ENCODE measurements around the gene JMJD1C. TPM values are rescaled to one million over a fixed set of nuclear protein-coding genes. Genes with fewer than 3 reads are reported as not detected.
"Not testable (repeated sequence)": the region's sequence is repeated elsewhere in the genome, so short reads cannot be mapped to it uniquely, and the experiment has no call there.

Gene JMJD1C
- total RNA-seq, 2 experiments from 2014 or later: 57.4 to 62.2 TPM

- POLR2A ChIA-PET, H3K9me3 Mint-ChIP-seq: not testable (repeated sequence)
These were observed 88.5 kb downstream of the JMJD1C start for GRCh38 chr10:63377305-63377661.

GRCh38 chr10:63376560-63377304 lies 89.0 kb downstream of the JMJD1C start:
- H3K27ac Mint-ChIP-seq: no peak overlapping the region
- no peak for DNase-seq
- no peak overlapping the region for H3K4me3 Mint-ChIP-seq
- ChIA-PET POLR2A (no interaction called here), CTCF (no interaction called here)
- peaks cover 4% of the 10 kb centered on the region for H3K9me3 Mint-ChIP-seq
- peaks cover 21% of the 10 kb centered on the region for H3K4me1 Mint-ChIP-seq
- no peaks in the 10 kb centered on the region for H3K27me3 Mint-ChIP-seq
- peaks cover 17% of the 10 kb centered on the region for H3K36me3 Mint-ChIP-seq (ENCODE audit: low read depth)

More at GRCh38 chr10:63377305-63377661, 88.5 kb downstream of the JMJD1C start:
- Mint-ChIP-seq H3K36me3 (ENCODE audit: low read depth) (peaks cover 17% of the 10 kb centered on the region), H3K4me1 (peaks cover 21% of the 10 kb centered on the region)
- H3K27ac Mint-ChIP-seq, H3K27me3 Mint-ChIP-seq, H3K4me3 Mint-ChIP-seq, DNase-seq, CTCF ChIA-PET: not testable (repeated sequence)

DNA sequence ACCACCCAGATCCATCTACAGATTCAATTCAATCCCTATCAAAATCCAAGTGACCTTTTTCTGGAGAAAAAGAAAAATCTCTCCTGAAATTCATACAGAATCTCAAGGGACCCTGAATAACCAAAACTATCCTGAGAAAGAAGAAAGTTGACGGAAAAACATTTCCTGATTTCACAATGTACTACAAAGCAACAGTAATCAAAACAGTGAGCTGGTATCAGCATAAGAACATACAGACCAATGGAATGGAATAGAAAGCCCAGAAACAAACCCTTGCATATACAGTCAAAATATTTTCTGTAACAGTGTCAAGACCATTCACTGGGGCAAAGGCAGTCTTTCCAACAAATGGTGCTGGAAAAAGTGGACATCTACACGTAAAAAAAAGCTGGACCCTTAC lies 89.9 kb downstream of the JMJD1C start:
- DNase-seq: no peak
- Mint-ChIP-seq H3K36me3 (ENCODE audit: low read depth) (peaks cover 17% of the 10 kb centered on the region), H3K27ac (no peak overlapping the region), H3K9me3 (peaks cover 4% of the 10 kb centered on the region), H3K27me3 (no peaks in the 10 kb centered on the region), H3K4me1 (peaks cover 19% of the 10 kb centered on the region), H3K4me3 (no peak overlapping the region)
- ChIA-PET CTCF (interaction anchor here (0.8 to 1.1 kb wide), 2 partner anchors 9 to 16 kb away, joined by 3 read pairs; no protein-coding TSS in a partner anchor), POLR2A (no interaction called here)

DNA sequence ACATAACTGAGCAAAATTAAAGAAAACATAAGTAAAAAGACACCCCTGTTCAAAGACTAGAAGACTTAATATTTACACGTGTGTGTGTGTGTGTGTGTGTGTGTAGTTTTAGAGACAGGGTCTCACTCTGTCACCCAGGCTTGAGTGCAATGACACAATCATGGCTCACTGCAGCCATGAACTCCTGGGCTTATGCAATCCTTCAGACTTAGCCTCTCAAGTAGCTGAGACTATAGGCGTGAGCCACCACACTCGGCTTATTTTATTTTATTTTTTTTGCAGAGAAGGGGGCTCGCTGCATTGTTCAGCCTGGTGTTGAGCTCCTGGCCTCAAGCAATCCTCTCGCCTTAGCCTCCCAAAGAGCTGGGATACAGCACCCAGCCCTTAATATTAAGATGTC lies 90.3 kb downstream of the JMJD1C start:
- Mint-ChIP-seq H3K36me3 (ENCODE audit: low read depth) (peaks cover 17% of the 10 kb centered on the region), H3K4me1 (peaks cover 19% of the 10 kb centered on the region), H3K4me3 (no peak overlapping the region), H3K27ac (no peak overlapping the region), H3K27me3 (no peaks in the 10 kb centered on the region), H3K9me3 (peaks cover 4% of the 10 kb centered on the region)
- CTCF ChIA-PET: interaction anchor here (0.8 to 1.1 kb wide), 2 partner anchors 9 to 16 kb away, joined by 3 read pairs; no protein-coding TSS in a partner anchor
- no peak for DNase-seq
- POLR2A ChIA-PET: no interaction called here

- no peaks in the 10 kb centered on the region for H3K27me3 Mint-ChIP-seq
- no peak for DNase-seq
- ChIA-PET CTCF (interaction anchor here (1.1 kb wide), 1 partner anchor 16 kb away, joined by 3 read pairs; no protein-coding TSS in a partner anchor), POLR2A (no interaction called here)
- no peak overlapping the region for H3K4me3 Mint-ChIP-seq
- no peak overlapping the region for H3K27ac Mint-ChIP-seq
- H3K9me3 Mint-ChIP-seq: peaks cover 4% of the 10 kb centered on the region
- peaks cover 14% of the 10 kb centered on the region for H3K36me3 Mint-ChIP-seq (ENCODE audit: low read depth)
- H3K4me1 Mint-ChIP-seq: peaks cover 19% of the 10 kb centered on the region
These were observed 90.8 kb downstream of the JMJD1C start for GRCh38 chr10:63374991-63375390.

DNA sequence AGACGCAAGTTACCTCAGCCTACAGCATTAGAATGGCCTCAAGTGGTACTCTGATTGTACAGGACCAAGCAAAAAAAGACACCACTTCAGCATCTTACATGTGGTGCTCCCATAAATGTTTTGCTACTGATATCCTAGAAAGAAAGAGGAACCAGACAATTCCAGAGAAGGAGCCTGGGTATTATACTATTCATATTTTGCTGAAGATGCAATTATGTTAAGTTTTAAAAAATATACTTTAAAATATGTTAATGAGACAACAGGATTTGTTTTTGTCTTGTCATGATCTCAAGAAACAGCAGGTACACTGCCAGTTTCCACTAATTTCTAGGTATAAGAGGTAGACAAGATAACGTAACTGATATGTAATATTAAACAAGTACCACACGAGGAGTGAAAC lies 92.6 kb downstream of the JMJD1C start:
- Mint-ChIP-seq H3K4me1 (peaks cover 19% of the 10 kb centered on the region), H3K36me3 (ENCODE audit: low read depth) (peaks cover 14% of the 10 kb centered on the region), H3K27me3 (no peaks in the 10 kb centered on the region), H3K4me3 (no peak overlapping the region), H3K27ac (no peak overlapping the region), H3K9me3 (peaks cover 4% of the 10 kb centered on the region)
- DNase-seq: no peak
- ChIA-PET POLR2A (no interaction called here), CTCF (no interaction called here)

DNA sequence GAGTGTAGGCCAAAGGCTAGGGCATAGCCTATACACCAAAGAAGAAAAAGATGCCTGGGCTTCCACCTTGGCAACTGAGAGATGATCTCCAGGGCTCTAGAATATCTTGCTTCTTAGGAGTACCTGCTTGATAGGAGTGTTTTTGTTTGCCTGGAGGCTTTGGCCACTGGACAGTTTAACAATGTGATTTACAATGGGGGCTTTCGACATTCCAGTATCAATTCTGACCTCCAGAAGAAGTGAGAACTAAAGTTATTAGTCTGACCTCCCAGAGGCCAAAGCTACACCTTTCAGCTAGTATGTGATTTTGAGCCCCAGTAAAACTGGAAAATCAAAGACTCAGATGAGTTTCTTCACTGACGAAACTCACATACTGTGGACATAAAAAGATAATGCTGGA lies 96.1 kb downstream of the JMJD1C start:
- H3K36me3 Mint-ChIP-seq (ENCODE audit: low read depth): peaks cover 8% of the 10 kb centered on the region
- H3K4me3 Mint-ChIP-seq: no peak overlapping the region
- DNase-seq: no peak
- ChIA-PET CTCF (interaction anchor here (0.8 to 1.0 kb wide), 2 partner anchors 11 to 759 kb away, joined by 3 read pairs; no protein-coding TSS in a partner anchor), POLR2A (no interaction called here)
- peaks cover 2% of the 10 kb centered on the region for H3K9me3 Mint-ChIP-seq
- H3K4me1 Mint-ChIP-seq: no peaks in the 10 kb centered on the region
- no peaks in the 10 kb centered on the region for H3K27me3 Mint-ChIP-seq
- peak overlapping the region; percentile 3 for H3K27ac Mint-ChIP-seq

DNA sequence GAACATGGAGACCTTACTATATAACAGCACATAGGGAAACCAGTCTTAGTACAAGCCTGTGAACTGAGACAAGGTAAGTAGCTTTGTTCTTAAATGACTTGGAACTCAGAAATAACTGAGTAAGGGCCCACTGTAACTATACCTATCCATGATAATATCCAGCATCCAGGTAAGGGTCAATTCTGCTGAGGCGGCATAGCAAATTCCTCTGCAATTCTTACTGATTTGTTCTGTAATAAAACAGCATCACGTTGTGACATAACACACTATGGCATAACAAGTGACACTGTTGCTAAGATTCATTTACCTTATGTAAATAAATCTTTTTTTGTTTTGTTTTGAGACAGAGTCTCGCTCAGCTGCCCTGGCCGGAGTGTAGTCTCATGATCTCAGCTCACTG lies 97.4 kb downstream of the JMJD1C start:
- CTCF ChIA-PET: no interaction called here
- POLR2A ChIA-PET: no interaction called here
- H3K36me3 Mint-ChIP-seq (ENCODE audit: low read depth): peaks cover 8% of the 10 kb centered on the region
- H3K27ac Mint-ChIP-seq: no peak overlapping the region
- DNase-seq: no peak
- H3K4me1 Mint-ChIP-seq: no peaks in the 10 kb centered on the region
- no peaks in the 10 kb centered on the region for H3K27me3 Mint-ChIP-seq
- H3K4me3 Mint-ChIP-seq: no peak overlapping the region
- peaks cover 2% of the 10 kb centered on the region for H3K9me3 Mint-ChIP-seq

- peaks cover 2% of the 10 kb centered on the region for H3K9me3 Mint-ChIP-seq
- H3K36me3 Mint-ChIP-seq (ENCODE audit: low read depth): peaks cover 6% of the 10 kb centered on the region
- H3K27ac Mint-ChIP-seq: no peak overlapping the region
- no peak overlapping the region for H3K4me3 Mint-ChIP-seq
- no peaks in the 10 kb centered on the region for H3K4me1 Mint-ChIP-seq
- CTCF ChIA-PET: no interaction called here
- POLR2A ChIA-PET: no interaction called here
- no peak for DNase-seq
- no peaks in the 10 kb centered on the region for H3K27me3 Mint-ChIP-seq
These were observed 98.8 kb downstream of the JMJD1C start for GRCh38 chr10:63366933-63367332.

DNA sequence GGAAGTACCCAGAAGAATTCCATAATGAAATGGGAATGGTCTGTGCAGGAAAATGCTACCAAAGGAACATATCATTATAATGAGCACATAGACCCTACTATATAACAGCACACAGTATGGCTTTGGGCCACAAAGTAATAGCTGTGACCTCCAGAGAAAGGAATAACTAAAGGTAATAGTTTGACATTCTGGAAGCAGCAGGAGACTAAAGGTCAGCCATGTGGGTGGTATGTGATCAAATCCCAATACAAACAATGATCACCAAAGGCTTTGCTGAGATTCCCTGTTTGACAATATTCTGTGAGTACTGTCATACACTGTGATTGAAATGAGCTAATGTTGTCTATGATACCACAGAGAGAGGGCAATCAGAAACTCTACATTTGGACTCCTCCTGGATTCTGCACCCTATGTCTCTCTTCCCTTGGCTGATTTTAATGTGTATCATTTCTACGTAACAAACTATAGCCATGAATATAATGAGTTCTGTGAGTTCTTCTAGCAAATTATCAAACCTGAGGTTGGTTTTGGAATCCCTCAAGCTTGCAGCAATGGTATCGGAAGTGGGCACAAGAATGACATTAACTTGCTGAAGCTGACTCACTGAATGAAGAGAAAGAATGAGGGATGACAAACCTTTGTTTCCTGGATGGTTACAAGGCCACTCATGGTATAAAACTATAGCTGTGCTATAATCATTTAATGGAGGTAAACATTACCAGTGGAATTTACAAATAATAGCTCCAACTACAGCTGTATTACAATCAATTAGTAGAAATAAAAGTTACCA lies 99.6 kb downstream of the JMJD1C start:
- ChIA-PET POLR2A (no interaction called here), CTCF (no interaction called here)
- no peaks in the 10 kb centered on the region for H3K27me3 Mint-ChIP-seq
- DNase-seq: no peak
- H3K9me3 Mint-ChIP-seq: peaks cover 2% of the 10 kb centered on the region
- H3K36me3 Mint-ChIP-seq (ENCODE audit: low read depth): peaks cover 6% of the 10 kb centered on the region
- H3K4me1 Mint-ChIP-seq: no peaks in the 10 kb centered on the region
- no peak overlapping the region for H3K27ac Mint-ChIP-seq
- no peak overlapping the region for H3K4me3 Mint-ChIP-seq

DNA sequence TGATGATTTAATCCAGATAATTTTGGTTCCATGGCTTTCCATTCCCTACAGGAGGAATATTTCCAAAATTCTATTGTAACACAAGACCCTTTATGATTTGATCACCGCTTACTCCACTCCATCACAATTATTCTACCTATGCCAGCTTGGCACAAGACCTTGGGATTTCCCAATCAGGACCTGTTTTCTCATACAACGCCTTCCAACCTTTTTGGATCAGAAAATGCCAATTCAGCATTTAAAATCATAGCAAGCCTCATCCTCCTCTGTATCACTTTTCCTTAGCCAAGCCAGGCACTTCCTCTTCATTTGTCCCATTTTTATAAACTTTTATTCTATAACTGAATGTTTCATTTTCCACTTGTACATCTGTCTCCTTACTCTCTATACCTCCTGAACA lies 100.9 kb downstream of the JMJD1C start:
- DNase-seq: no peak
- Mint-ChIP-seq H3K4me1 (no peaks in the 10 kb centered on the region), H3K4me3 (no peak overlapping the region), H3K9me3 (peaks cover 2% of the 10 kb centered on the region), H3K36me3 (ENCODE audit: low read depth) (peaks cover 6% of the 10 kb centered on the region), H3K27ac (no peak overlapping the region), H3K27me3 (no peaks in the 10 kb centered on the region)
- POLR2A ChIA-PET: no interaction called here
- CTCF ChIA-PET: no interaction called here

DNA sequence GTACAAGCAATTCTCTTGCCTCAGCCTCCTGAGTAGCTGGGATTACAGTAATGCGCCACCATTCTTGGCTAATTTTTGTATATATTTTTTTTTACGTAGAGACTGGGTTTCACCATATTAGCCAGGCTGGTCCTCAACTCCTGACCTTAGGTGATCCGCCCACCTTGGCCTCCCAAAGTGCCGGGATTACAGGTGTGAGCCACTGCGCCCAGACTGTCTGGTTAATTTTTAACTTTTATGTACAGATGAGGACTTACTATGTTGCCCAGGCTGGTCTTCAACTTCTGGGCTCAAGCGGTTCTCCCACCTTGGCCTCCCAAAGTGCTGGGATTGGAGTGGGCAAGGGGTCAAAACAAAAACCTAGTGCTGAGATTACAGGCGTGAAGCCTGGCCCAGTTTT lies 101.8 kb downstream of the JMJD1C start:
- ChIA-PET POLR2A (no interaction called here), CTCF (interaction anchor here (0.6 to 0.7 kb wide), 2 partner anchors 67 to 77 kb away, joined by 3 read pairs; no protein-coding TSS in a partner anchor)
- no peaks in the 10 kb centered on the region for H3K4me1 Mint-ChIP-seq
- peaks cover 2% of the 10 kb centered on the region for H3K9me3 Mint-ChIP-seq
- H3K4me3 Mint-ChIP-seq: no peak overlapping the region
- H3K27me3 Mint-ChIP-seq: no peaks in the 10 kb centered on the region
- H3K27ac Mint-ChIP-seq: no peak overlapping the region
- no peak for DNase-seq
- peaks cover 6% of the 10 kb centered on the region for H3K36me3 Mint-ChIP-seq (ENCODE audit: low read depth)

GRCh38 chr10:63355682-63356081 lies 110.1 kb downstream of the JMJD1C start:
- Mint-ChIP-seq H3K36me3 (ENCODE audit: low read depth) (peaks cover 3% of the 10 kb centered on the region), H3K4me3 (no peak overlapping the region), H3K4me1 (peaks cover 9% of the 10 kb centered on the region), H3K27me3 (no peaks in the 10 kb centered on the region), H3K9me3 (no peaks in the 10 kb centered on the region), H3K27ac (no peak overlapping the region)
- CTCF ChIA-PET: interaction anchor here (1.4 kb wide), 1 partner anchor 274 kb away, joined by 4 read pairs; no protein-coding TSS in a partner anchor
- POLR2A ChIA-PET: no interaction called here
- DNase-seq: no peak

All from activated CD4-positive, alpha-beta T cell treated with anti-CD3 and anti-CD28 coated beads, Interleukin-2, amount 10 ng/mL, durations not matched to agents 7 days and 5 days (primary cell).